ENCODE measurements around the gene LRRC2. TPM values are rescaled to one million over a fixed set of nuclear protein-coding genes. Genes with fewer than 3 reads are reported as not detected.

Gene LRRC2
- total RNA-seq, 4 donors from 2014 or later = 0.59 to 1.5 (median 0.60) TPM; not detected in 1

- 85 to 90% methylated on average over 4 of the region's 4 CpGs for WGBS, 2 donors
- Histone ChIP-seq H3K36me3 (no peaks in the 10 kb centered on the region), H3K27me3 (peaks cover 0 to 5% of the 10 kb centered on the region in 2 donors), H3K4me3 (no peak overlapping the region), H3K9me3 (no peaks in the 10 kb centered on the region), H3K4me1 (no peaks in the 10 kb centered on the region), H3K27ac (no peak overlapping the region)
- DNase-seq (ENCODE audit: low spot score in 2 of 2) = no peak
- no peak for TF ChIP-seq POLR2A (IDR thresholded peaks at IDR 0.05)
- no peak for TF ChIP-seq EP300 (IDR thresholded peaks at IDR 0.05)
- no peak for TF ChIP-seq CTCF (IDR thresholded peaks at IDR 0.05)
Measured at GRCh38 chr3:46481636-46482035, 84.5 kb downstream of the LRRC2 start.

GRCh38 chr3:46480491-46481195 lies 85.5 kb downstream of the LRRC2 start:
- no peak for TF ChIP-seq POLR2A (IDR thresholded peaks at IDR 0.05)
- TF ChIP-seq EP300 (IDR thresholded peaks at IDR 0.05) = no peak
- no peak for TF ChIP-seq CTCF (IDR thresholded peaks at IDR 0.05)
- H3K27ac ChIP-seq = no peak overlapping the region
- no peaks in the 10 kb centered on the region for H3K36me3 ChIP-seq
- WGBS, 2 donors = 53 to 56% methylated on average over 6 of the region's 6 CpGs
- DNase-seq (ENCODE audit: low spot score in 2 of 2) = no peak
- H3K9me3 ChIP-seq = no peaks in the 10 kb centered on the region
- H3K4me3 ChIP-seq = no peak overlapping the region
- H3K27me3 ChIP-seq = peaks cover 0 to 5% of the 10 kb centered on the region in 2 donors
- H3K4me1 ChIP-seq = no peaks in the 10 kb centered on the region

GRCh38 chr3:46479696-46480095 lies 86.4 kb downstream of the LRRC2 start:
- peaks cover 0 to 5% of the 10 kb centered on the region in 2 donors for H3K27me3 ChIP-seq
- peaks cover 0 to 6% (median 1%) of the 10 kb centered on the region in 4 donors for H3K9me3 ChIP-seq
- DNase-seq (ENCODE audit: low spot score in 2 of 2) = no peak
- TF ChIP-seq EP300 (IDR thresholded peaks at IDR 0.05) (no peak), POLR2A (IDR thresholded peaks at IDR 0.05) (no peak), CTCF (IDR thresholded peaks at IDR 0.05) (no peak)
- H3K4me3 ChIP-seq = no peak overlapping the region
- H3K36me3 ChIP-seq = no peaks in the 10 kb centered on the region
- H3K4me1 ChIP-seq = no peaks in the 10 kb centered on the region
- H3K27ac ChIP-seq = no peak overlapping the region
- 76 to 81% methylated on average over 5 of the region's 5 CpGs for WGBS, 2 donors

- Histone ChIP-seq H3K27me3 (peaks cover 0 to 5% of the 10 kb centered on the region in 2 donors), H3K27ac (no peak overlapping the region), H3K4me3 (no peak overlapping the region), H3K4me1 (no peaks in the 10 kb centered on the region), H3K9me3 (peaks cover 0 to 11% (median 2%) of the 10 kb centered on the region in 4 donors), H3K36me3 (no peaks in the 10 kb centered on the region)
- TF ChIP-seq CTCF (IDR thresholded peaks at IDR 0.05) (no peak), EP300 (IDR thresholded peaks at IDR 0.05) (no peak), POLR2A (IDR thresholded peaks at IDR 0.05) (no peak)
- no peak for DNase-seq (ENCODE audit: low spot score in 2 of 2)
- WGBS, 2 donors = 88 to 94% methylated on average over 5 of the region's 5 CpGs
Measured at GRCh38 chr3:46479021-46479420, 87.1 kb downstream of the LRRC2 start.

- no peak for DNase-seq (ENCODE audit: low spot score in 2 of 2)
- Histone ChIP-seq H3K27ac (no peak overlapping the region), H3K9me3 (peaks cover 0 to 11% (median 2%) of the 10 kb centered on the region in 4 donors), H3K4me3 (no peak overlapping the region), H3K36me3 (no peaks in the 10 kb centered on the region), H3K27me3 (peaks cover 0 to 5% of the 10 kb centered on the region in 2 donors), H3K4me1 (no peaks in the 10 kb centered on the region)
- TF ChIP-seq POLR2A (IDR thresholded peaks at IDR 0.05) = no peak
- TF ChIP-seq EP300 (IDR thresholded peaks at IDR 0.05) = no peak
- no peak for TF ChIP-seq CTCF (IDR thresholded peaks at IDR 0.05)
- 73 to 80% methylated on average over 5 of the region's 5 CpGs for WGBS, 2 donors
Measured at GRCh38 chr3:46478341-46478740, 87.8 kb downstream of the LRRC2 start.

Data from tibial nerve (tissue), 4 donors.